Glutamatergic neuron (in vitro differentiated cells): ENCODE measurements around the gene PGAP6. TPM values are rescaled to one million over a fixed set of nuclear protein-coding genes. Genes with fewer than 3 reads are reported as not detected.
"Not testable (repeated sequence)": the region's sequence is repeated elsewhere in the genome, so short reads cannot be mapped to it uniquely, and the experiment has no call there.

Experiments used
- DNase-seq: peaks from one replicate; pipeline ENCODE4 v3.0.0; 2022
- H3K27ac Mint-ChIP-seq: one replicate; pipeline ENCODE4 v1.8.0; 2020; ENCODE audit warnings: mild to moderate bottlenecking, mixed read lengths, inconsistent platforms; ENCODE audit not compliant: unreplicated experiment
- H3K27me3 Mint-ChIP-seq: one replicate; pipeline ENCODE4 v1.8.0; 2020; ENCODE audit warnings: mild to moderate bottlenecking, moderate library complexity, mixed read lengths, inconsistent platforms; ENCODE audit not compliant: unreplicated experiment
- H3K36me3 Mint-ChIP-seq: one replicate; pipeline ENCODE4 v1.8.0; 2020; ENCODE audit warnings: mild to moderate bottlenecking, mixed read lengths, inconsistent platforms; ENCODE audit not compliant: unreplicated experiment
- H3K4me1 Mint-ChIP-seq: one replicate; pipeline ENCODE4 v1.8.0; 2020; ENCODE audit warnings: mild to moderate bottlenecking, low read depth, mixed read lengths, inconsistent platforms; ENCODE audit not compliant: unreplicated experiment
- H3K4me3 Mint-ChIP-seq: one replicate; pipeline ENCODE4 v1.8.0; 2020; ENCODE audit warnings: mild to moderate bottlenecking, mixed read lengths, inconsistent platforms; ENCODE audit not compliant: unreplicated experiment
- H3K9me3 Mint-ChIP-seq: one replicate; pipeline ENCODE4 v1.8.0; 2020; ENCODE audit warnings: mild to moderate bottlenecking, moderate library complexity, mixed read lengths, inconsistent platforms; ENCODE audit not compliant: unreplicated experiment
- CTCF ChIP-seq: fragments of 200-600 bp; sonication (generic); IDR thresholded peaks from one replicate; pipeline ENCODE4 v1.5.0; 2021; ENCODE audit not compliant: partially characterized antibody, unreplicated experiment
- total RNA-seq: library from RNA; stranded (reverse); fragmentation: NEBNext Ultra II Directional; extraction: Animal tissue kit (Norgen Biotek cat#: 25700); gene quantifications from one replicate; pipeline ENCODE4 v1.2.1, GENCODE V29; 2021; ENCODE audit not compliant: unreplicated experiment

The PGAP6 gene
- total RNA-seq, 1 donor from 2014 or later: 54.5 TPM

DNA sequence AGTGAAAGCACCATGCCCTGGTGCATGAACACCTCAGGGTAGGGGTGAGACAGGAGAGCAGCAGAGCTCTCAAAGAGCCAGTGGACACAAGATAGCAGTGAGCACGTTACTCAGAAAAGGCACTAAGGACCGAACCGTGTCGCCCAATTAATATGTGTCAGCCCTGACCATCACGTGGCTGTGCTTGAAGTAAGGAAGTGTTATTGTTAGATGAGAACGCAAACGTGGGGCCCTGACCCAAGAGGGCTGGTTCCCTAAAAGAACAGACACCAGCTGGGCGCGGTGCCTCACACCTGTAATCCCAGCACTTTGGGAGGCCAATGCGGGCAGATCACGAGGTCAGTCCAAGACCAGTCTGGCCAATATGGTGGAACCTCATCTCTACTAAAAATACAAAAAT, 45.5 kb downstream of the PGAP6 start:
- H3K4me1 Mint-ChIP-seq: peaks cover 7% of the 10 kb centered on the region
- peaks cover 4% of the 10 kb centered on the region for H3K9me3 Mint-ChIP-seq
- no peak for TF ChIP-seq CTCF
- H3K27me3 Mint-ChIP-seq: no peaks in the 10 kb centered on the region
- DNase-seq: no peak
- no peaks in the 10 kb centered on the region for H3K36me3 Mint-ChIP-seq
- no peak overlapping the region for H3K27ac Mint-ChIP-seq
- no peak overlapping the region for H3K4me3 Mint-ChIP-seq

- not testable (repeated sequence) for H3K27me3 Mint-ChIP-seq, DNase-seq, H3K4me3 Mint-ChIP-seq, H3K36me3 Mint-ChIP-seq, H3K27ac Mint-ChIP-seq, H3K9me3 Mint-ChIP-seq
- H3K4me1 Mint-ChIP-seq: peaks cover 12% of the 10 kb centered on the region
Observed at GRCh38 chr16:334861-335632, 46.7 kb downstream of the PGAP6 start.

- not testable (repeated sequence) for H3K36me3 Mint-ChIP-seq, DNase-seq, H3K9me3 Mint-ChIP-seq, H3K4me1 Mint-ChIP-seq, H3K4me3 Mint-ChIP-seq, H3K27me3 Mint-ChIP-seq, H3K27ac Mint-ChIP-seq
Observed at GRCh38 chr16:334164-334832, 47.5 kb downstream of the PGAP6 start.

- Mint-ChIP-seq H3K4me3 (no peak overlapping the region), H3K9me3 (peaks cover 2% of the 10 kb centered on the region), H3K27ac (no peak overlapping the region), H3K36me3 (no peaks in the 10 kb centered on the region), H3K27me3 (no peaks in the 10 kb centered on the region), H3K4me1 (peaks cover 9% of the 10 kb centered on the region)
- DNase-seq: no peak
- TF ChIP-seq CTCF: no peak
Observed at GRCh38 chr16:333406-334094, 48.2 kb downstream of the PGAP6 start.

DNA sequence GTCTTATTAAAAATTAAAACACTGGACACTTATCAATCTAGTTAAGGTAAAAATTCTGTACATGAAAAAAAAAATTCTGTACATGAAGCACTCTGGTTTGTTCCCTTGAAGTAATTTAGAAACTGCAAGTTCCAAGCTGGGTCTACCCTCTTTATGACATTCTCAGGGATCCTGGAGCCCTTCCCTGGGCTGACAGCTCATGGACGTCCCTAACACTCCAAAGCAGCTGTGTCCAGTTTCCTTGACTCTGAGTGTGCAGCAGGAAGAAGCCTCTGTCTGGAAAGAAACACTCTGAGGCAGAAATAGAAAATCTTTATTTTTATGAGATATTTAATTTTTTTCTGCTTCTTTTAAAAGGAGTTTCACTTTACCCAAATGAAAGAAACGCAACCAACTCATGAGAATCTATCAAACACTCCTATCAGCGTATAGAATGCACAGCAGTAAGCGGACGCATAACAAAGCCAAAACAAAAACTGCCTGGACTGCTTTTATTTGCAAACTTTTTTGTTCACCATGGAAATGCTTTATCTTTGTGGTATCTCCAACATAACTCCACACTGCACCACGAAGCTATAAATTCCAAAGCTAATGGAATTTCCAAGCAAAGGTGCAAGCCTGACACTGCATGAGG, 50.5 kb downstream of the PGAP6 start:
- not testable (repeated sequence) for H3K4me3 Mint-ChIP-seq, DNase-seq, H3K36me3 Mint-ChIP-seq, H3K27ac Mint-ChIP-seq, H3K9me3 Mint-ChIP-seq, H3K27me3 Mint-ChIP-seq, H3K4me1 Mint-ChIP-seq

DNA sequence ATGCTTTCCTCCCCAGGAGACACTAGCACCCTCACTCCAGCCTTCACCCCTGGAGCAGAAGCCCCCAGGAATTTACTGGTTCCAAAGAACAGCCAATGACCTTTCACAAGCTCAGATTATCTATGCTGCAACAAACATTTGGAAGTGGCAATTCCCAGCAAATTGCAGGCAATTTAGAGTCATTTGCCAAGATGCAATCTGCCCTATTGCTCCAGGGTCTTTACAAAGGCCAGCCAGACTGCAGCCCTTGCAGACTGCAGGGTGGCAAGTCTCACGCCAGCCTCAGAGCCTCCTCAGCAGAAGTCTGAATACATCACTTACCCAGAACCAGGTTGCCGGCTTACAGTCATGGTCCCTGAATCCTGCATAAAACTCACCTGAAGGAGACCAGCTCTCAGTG, 51.0 kb downstream of the PGAP6 start:
- Mint-ChIP-seq H3K4me1 (peaks cover 9% of the 10 kb centered on the region), H3K27ac (no peak overlapping the region), H3K9me3 (peaks cover 2% of the 10 kb centered on the region), H3K27me3 (no peaks in the 10 kb centered on the region), H3K4me3 (no peak overlapping the region), H3K36me3 (no peaks in the 10 kb centered on the region)
- no peak for TF ChIP-seq CTCF
- DNase-seq: no peak
